Osteoblast (primary cell): ENCODE results near the gene PTPRE. TPM values are rescaled to one million over a fixed set of nuclear protein-coding genes. Genes with fewer than 3 reads are reported as not detected.
A peak's percentile ranks its signal among the peaks of the same experiment; 100 is the strongest.

Source experiments
- DNase-seq: peaks from one replicate; pipeline ENCODE4 v3.0.0; 2011; ENCODE audit warnings: low spot score, mixed read lengths; ENCODE audit not compliant: insufficient read length; ENCODE audit errors: missing footprints
- H2AFZ ChIP-seq: 2 replicates; pipeline ENCODE4 v1.6.0; 2011; ENCODE audit warnings: mild to moderate bottlenecking, low read length
- H3K27ac ChIP-seq: 2 replicates; pipeline ENCODE4 v1.5.1; 2011; ENCODE audit warnings: mild to moderate bottlenecking, low read depth, low read length, moderate library complexity
- H3K27me3 ChIP-seq: 2 replicates; pipeline ENCODE4 v1.6.0; 2012; ENCODE audit warnings: mild to moderate bottlenecking, control low read depth, inconsistent platforms, low read length, moderate library complexity; ENCODE audit not compliant: insufficient read depth
- H3K36me3 ChIP-seq: 2 replicates; pipeline ENCODE4 v1.5.1; 2011; ENCODE audit warnings: mild to moderate bottlenecking, low read length, control low read depth, moderate library complexity; ENCODE audit not compliant: insufficient read depth
- H3K4me1 ChIP-seq: 2 replicates; pipeline ENCODE4 v1.5.1; 2011; ENCODE audit warnings: mild to moderate bottlenecking, low read length, control low read depth, moderate library complexity; ENCODE audit not compliant: insufficient read depth
- H3K4me2 ChIP-seq: 2 replicates; pipeline ENCODE4 v1.6.0; 2011; ENCODE audit warnings: mild to moderate bottlenecking, low read length; ENCODE audit not compliant: insufficient read depth
- H3K4me3 ChIP-seq: fragments of 200-600 bp; sonication (generic); 3 replicates; pipeline ENCODE4 v1.5.1; 2012; ENCODE audit warnings: mild to moderate bottlenecking, low read length, inconsistent platforms; ENCODE audit not compliant: insufficient read depth
- H3K79me2 ChIP-seq: 2 replicates; pipeline ENCODE4 v1.6.0; 2012; ENCODE audit warnings: mild to moderate bottlenecking, low read length, control low read depth, inconsistent platforms; ENCODE audit not compliant: insufficient read depth
- H3K9me3 ChIP-seq: 2 replicates; pipeline ENCODE4 v1.5.1; 2011; ENCODE audit warnings: low read depth, low read length, control low read depth
- H4K20me1 ChIP-seq: 2 replicates; pipeline ENCODE4 v1.6.0; 2012; ENCODE audit warnings: mild to moderate bottlenecking, low read length, control low read depth; ENCODE audit not compliant: insufficient read depth
- CTCF ChIP-seq: IDR thresholded peaks from 2 replicates; pipeline ENCODE4 v1.5.1; 2011; ENCODE audit warnings: mild to moderate bottlenecking, low read depth, low read length, moderate library complexity; ENCODE audit errors: extremely low read depth
- total RNA-seq: library from RNA; depleted of rRNA; stranded (reverse); fragments of >200 nt; gene quantifications from 2 replicates; pipeline ENCODE4 v1.2.3, GENCODE V29; 2012

PTPRE gene
- total RNA-seq, 1 donor, result 9.0 TPM

GRCh38 chr10:128058750-128059134 lies 151.8 kb downstream of the PTPRE start:
- Histone ChIP-seq H2AFZ (no peak overlapping the region), H3K79me2 (no peaks in the 10 kb centered on the region), H3K4me1 (peaks cover 2% of the 10 kb centered on the region), H3K27ac (no peak overlapping the region), H3K9me3 (no peaks in the 10 kb centered on the region), H3K4me2 (no peak overlapping the region), H4K20me1 (no peaks in the 10 kb centered on the region), H3K36me3 (peaks cover 11% of the 10 kb centered on the region), H3K4me3 (no peak overlapping the region), H3K27me3 (no peaks in the 10 kb centered on the region)
- TF ChIP-seq CTCF, result no peak
- DNase-seq, result peak; percentile 8

- H3K27me3 ChIP-seq, result no peaks in the 10 kb centered on the region
Measured at GRCh38 chr10:128059266-128059981, 152.5 kb downstream of the PTPRE start.

GRCh38 chr10:128059982-128060293 lies 153.0 kb downstream of the PTPRE start:
- no peaks in the 10 kb centered on the region for H3K27me3 ChIP-seq
- no peaks in the 10 kb centered on the region for H3K9me3 ChIP-seq
- no peak overlapping the region for H3K27ac ChIP-seq
- peaks cover 13% of the 10 kb centered on the region for H3K4me1 ChIP-seq
- no peak overlapping the region for H2AFZ ChIP-seq
- no peak overlapping the region for H3K4me3 ChIP-seq
- no peak for TF ChIP-seq CTCF
- no peaks in the 10 kb centered on the region for H3K79me2 ChIP-seq
- H3K36me3 ChIP-seq, result peaks cover 11% of the 10 kb centered on the region
- H3K4me2 ChIP-seq, result no peak overlapping the region
- no peaks in the 10 kb centered on the region for H4K20me1 ChIP-seq
- no peak for DNase-seq

More at GRCh38 chr10:128059266-128059981, 152.5 kb downstream of the PTPRE start:
- no peak overlapping the region for H3K4me2 ChIP-seq
- peaks cover 9% of the 10 kb centered on the region for H3K4me1 ChIP-seq
- no peak for TF ChIP-seq CTCF
- H3K27ac ChIP-seq, result no peak overlapping the region
- no peak overlapping the region for H3K4me3 ChIP-seq
- no peaks in the 10 kb centered on the region for H4K20me1 ChIP-seq
- no peaks in the 10 kb centered on the region for H3K79me2 ChIP-seq
- peak; percentile 26 for DNase-seq
- peaks cover 11% of the 10 kb centered on the region for H3K36me3 ChIP-seq
- H3K9me3 ChIP-seq, result no peaks in the 10 kb centered on the region
- no peak overlapping the region for H2AFZ ChIP-seq

GRCh38 chr10:128060341-128061250 lies 153.7 kb downstream of the PTPRE start:
- Histone ChIP-seq H3K4me3 (no peak overlapping the region), H3K4me2 (no peak overlapping the region), H2AFZ (no peak overlapping the region), H3K36me3 (peaks cover 7% of the 10 kb centered on the region), H4K20me1 (no peaks in the 10 kb centered on the region), H3K27me3 (no peaks in the 10 kb centered on the region), H3K27ac (no peak overlapping the region), H3K79me2 (no peaks in the 10 kb centered on the region), H3K4me1 (peaks cover 19% of the 10 kb centered on the region), H3K9me3 (no peaks in the 10 kb centered on the region)
- no peak for TF ChIP-seq CTCF
- DNase-seq, result peak; percentile 54
